SK-N-SH treated with all-trans-retinoic acid at 6 μM for 48 hours (cell line): ENCODE results near the gene MAML2.

Source experiments
- ATAC-seq: fragments of 200-7000 bp; cut with Tn5 transposase; 3 replicates; pipeline ENCODE4 v1.9.1; 2020; ENCODE audit warnings: mild to moderate bottlenecking, moderate library complexity
- ARNTL ChIP-seq: fragments of 450-650 bp; formaldehyde crosslinking; IDR thresholded peaks from 2 replicates; pipeline ENCODE4 v1.5.0; 2020; ENCODE audit warnings: low read depth, mild to moderate bottlenecking, moderate library complexity, borderline replicate concordance
- BACH2 ChIP-seq: fragments of 250-450 bp; sonication (Bioruptor Pico); IDR thresholded peaks from 2 replicates; pipeline ENCODE4 v1.9.0; 2021; ENCODE audit warnings: mild to moderate bottlenecking, borderline replicate concordance
- ESRRG ChIP-seq: fragments of 250-450 bp; sonication (Bioruptor Pico); IDR thresholded peaks from 2 replicates; pipeline ENCODE4 v1.6.1; 2021; ENCODE audit warnings: mild to moderate bottlenecking
- ISL1 ChIP-seq: fragments of 250-450 bp; sonication (Bioruptor Pico); IDR thresholded peaks from 2 replicates; pipeline ENCODE4 v2.1.2; 2022; ENCODE audit warnings: mild to moderate bottlenecking, moderate library complexity
- OSR1 ChIP-seq: fragments of 250-450 bp; sonication (Bioruptor Pico); IDR thresholded peaks from 2 replicates; pipeline ENCODE4 v1.8.0; 2022; ENCODE audit warnings: moderate library complexity, mild to moderate bottlenecking, inconsistent platforms
- PPARA ChIP-seq: fragments of 250-450 bp; sonication (Bioruptor Pico); IDR thresholded peaks from 2 replicates; pipeline ENCODE4 v1.5.0; 2020; ENCODE audit warnings: mild to moderate bottlenecking, borderline replicate concordance
- SNAI2 ChIP-seq: fragments of 250-450 bp; sonication (Bioruptor Pico); IDR thresholded peaks from 2 replicates; pipeline ENCODE4 v1.5.0; 2020; ENCODE audit warnings: mild to moderate bottlenecking, moderate library complexity
- TCF4 ChIP-seq: fragments of 250-450 bp; sonication (Bioruptor Pico); IDR thresholded peaks from 2 replicates; pipeline ENCODE4 v1.8.0; 2021; ENCODE audit warnings: mild to moderate bottlenecking, moderate library complexity, borderline replicate concordance
- ZFP3 ChIP-seq: fragments of 250-450 bp; sonication (Bioruptor Pico); IDR thresholded peaks from 2 replicates; pipeline ENCODE4 v1.5.0; 2020; ENCODE audit warnings: mild to moderate bottlenecking, moderate library complexity
- ZFP30 ChIP-seq: fragments of 450-650 bp; formaldehyde crosslinking; IDR thresholded peaks from 2 replicates; pipeline ENCODE4 v1.5.0; 2022; ENCODE audit warnings: mild to moderate bottlenecking, moderate library complexity
- ZNF70 ChIP-seq: fragments of 450-650 bp; formaldehyde crosslinking; IDR thresholded peaks from 2 replicates; pipeline ENCODE4 v1.5.0; 2020; ENCODE audit warnings: mild to moderate bottlenecking, moderate library complexity
- ZNF8 ChIP-seq: fragments of 450-650 bp; formaldehyde crosslinking; IDR thresholded peaks from 2 replicates; pipeline ENCODE4 v1.5.0; 2020; ENCODE audit warnings: mild to moderate bottlenecking, moderate library complexity
- TF ChIP-seq, protein P1 (sequence below): fragments of 250-450 bp; sonication (Bioruptor Pico); IDR thresholded peaks from 2 replicates; pipeline ENCODE4 v1.8.0; 2021; ENCODE audit warnings: low read depth, mild to moderate bottlenecking, moderate library complexity, borderline replicate concordance
- TF ChIP-seq, protein P2 (sequence below): fragments of 250-450 bp; sonication (Bioruptor Pico); IDR thresholded peaks from 2 replicates; pipeline ENCODE4 v1.5.1; 2021; ENCODE audit warnings: mild to moderate bottlenecking, moderate library complexity
- TF ChIP-seq, protein P3 (sequence below): fragments of 250-450 bp; sonication (Bioruptor Pico); IDR thresholded peaks from 2 replicates; pipeline ENCODE4 v1.5.0; 2020; ENCODE audit warnings: mild to moderate bottlenecking, moderate library complexity
- TF ChIP-seq, protein P4 (sequence below): fragments of 250-450 bp; sonication (Bioruptor Pico); IDR thresholded peaks from 2 replicates; pipeline ENCODE4 v1.5.1; 2020; ENCODE audit warnings: low read depth, mild to moderate bottlenecking, moderate library complexity

Gene MAML2

DNA sequence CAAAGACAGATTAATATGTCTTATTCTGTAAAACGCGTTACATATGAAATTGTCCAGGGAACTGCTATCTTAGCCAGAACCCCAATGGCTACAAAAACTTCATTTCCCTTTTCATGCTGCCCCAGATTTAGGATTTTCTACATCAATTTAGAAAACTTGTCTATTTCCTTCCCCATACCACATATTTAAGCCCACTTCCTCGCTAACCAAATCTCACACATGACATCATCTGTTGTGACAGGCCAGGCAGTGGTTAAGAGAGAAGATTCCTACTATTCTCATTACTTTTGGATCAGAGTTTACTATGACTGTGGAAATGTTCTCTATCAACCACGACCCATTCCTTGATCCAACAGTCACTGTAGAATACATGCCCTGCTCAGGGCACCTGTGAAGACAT, 30.8 kb upstream of the MAML2 start:
- TF ChIP-seq, protein P1, sequence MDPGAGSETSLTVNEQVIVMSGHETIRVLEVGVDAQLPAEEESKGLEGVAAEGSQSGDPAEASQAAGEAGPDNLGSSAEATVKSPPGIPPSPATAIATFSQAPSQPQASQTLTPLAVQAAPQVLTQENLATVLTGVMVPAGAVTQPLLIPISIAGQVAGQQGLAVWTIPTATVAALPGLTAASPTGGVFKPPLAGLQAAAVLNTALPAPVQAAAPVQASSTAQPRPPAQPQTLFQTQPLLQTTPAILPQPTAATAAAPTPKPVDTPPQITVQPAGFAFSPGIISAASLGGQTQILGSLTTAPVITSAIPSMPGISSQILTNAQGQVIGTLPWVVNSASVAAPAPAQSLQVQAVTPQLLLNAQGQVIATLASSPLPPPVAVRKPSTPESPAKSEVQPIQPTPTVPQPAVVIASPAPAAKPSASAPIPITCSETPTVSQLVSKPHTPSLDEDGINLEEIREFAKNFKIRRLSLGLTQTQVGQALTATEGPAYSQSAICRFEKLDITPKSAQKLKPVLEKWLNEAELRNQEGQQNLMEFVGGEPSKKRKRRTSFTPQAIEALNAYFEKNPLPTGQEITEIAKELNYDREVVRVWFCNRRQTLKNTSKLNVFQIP (CRISPR knock-in tag): no peak
- TF ChIP-seq, protein P2, sequence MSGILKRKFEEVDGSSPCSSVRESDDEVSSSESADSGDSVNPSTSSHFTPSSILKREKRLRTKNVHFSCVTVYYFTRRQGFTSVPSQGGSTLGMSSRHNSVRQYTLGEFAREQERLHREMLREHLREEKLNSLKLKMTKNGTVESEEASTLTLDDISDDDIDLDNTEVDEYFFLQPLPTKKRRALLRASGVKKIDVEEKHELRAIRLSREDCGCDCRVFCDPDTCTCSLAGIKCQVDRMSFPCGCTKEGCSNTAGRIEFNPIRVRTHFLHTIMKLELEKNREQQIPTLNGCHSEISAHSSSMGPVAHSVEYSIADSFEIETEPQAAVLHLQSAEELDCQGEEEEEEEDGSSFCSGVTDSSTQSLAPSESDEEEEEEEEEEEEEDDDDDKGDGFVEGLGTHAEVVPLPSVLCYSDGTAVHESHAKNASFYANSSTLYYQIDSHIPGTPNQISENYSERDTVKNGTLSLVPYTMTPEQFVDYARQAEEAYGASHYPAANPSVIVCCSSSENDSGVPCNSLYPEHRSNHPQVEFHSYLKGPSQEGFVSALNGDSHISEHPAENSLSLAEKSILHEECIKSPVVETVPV (CRISPR knock-in tag): no peak
- no peak for TF ChIP-seq BACH2
- TF ChIP-seq, protein P3, sequence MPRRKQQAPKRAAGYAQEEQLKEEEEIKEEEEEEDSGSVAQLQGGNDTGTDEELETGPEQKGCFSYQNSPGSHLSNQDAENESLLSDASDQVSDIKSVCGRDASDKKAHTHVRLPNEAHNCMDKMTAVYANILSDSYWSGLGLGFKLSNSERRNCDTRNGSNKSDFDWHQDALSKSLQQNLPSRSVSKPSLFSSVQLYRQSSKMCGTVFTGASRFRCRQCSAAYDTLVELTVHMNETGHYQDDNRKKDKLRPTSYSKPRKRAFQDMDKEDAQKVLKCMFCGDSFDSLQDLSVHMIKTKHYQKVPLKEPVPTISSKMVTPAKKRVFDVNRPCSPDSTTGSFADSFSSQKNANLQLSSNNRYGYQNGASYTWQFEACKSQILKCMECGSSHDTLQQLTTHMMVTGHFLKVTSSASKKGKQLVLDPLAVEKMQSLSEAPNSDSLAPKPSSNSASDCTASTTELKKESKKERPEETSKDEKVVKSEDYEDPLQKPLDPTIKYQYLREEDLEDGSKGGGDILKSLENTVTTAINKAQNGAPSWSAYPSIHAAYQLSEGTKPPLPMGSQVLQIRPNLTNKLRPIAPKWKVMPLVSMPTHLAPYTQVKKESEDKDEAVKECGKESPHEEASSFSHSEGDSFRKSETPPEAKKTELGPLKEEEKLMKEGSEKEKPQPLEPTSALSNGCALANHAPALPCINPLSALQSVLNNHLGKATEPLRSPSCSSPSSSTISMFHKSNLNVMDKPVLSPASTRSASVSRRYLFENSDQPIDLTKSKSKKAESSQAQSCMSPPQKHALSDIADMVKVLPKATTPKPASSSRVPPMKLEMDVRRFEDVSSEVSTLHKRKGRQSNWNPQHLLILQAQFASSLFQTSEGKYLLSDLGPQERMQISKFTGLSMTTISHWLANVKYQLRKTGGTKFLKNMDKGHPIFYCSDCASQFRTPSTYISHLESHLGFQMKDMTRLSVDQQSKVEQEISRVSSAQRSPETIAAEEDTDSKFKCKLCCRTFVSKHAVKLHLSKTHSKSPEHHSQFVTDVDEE (CRISPR knock-in tag): no peak
- TF ChIP-seq OSR1 (CRISPR knock-in tag): no peak
- no peak for TF ChIP-seq ISL1
- no peak for TF ChIP-seq ZNF8 (CRISPR knock-in tag)
- TF ChIP-seq, protein P4, sequence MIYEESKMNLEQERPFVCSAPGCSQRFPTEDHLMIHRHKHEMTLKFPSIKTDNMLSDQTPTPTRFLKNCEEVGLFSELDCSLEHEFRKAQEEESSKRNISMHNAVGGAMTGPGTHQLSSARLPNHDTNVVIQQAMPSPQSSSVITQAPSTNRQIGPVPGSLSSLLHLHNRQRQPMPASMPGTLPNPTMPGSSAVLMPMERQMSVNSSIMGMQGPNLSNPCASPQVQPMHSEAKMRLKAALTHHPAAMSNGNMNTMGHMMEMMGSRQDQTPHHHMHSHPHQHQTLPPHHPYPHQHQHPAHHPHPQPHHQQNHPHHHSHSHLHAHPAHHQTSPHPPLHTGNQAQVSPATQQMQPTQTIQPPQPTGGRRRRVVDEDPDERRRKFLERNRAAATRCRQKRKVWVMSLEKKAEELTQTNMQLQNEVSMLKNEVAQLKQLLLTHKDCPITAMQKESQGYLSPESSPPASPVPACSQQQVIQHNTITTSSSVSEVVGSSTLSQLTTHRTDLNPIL: no peak
- TF ChIP-seq PPARA (CRISPR knock-in tag): no peak
- TF ChIP-seq ZNF70 (CRISPR knock-in tag): no peak
- TF ChIP-seq ZFP30 (CRISPR knock-in tag): no peak
- no peak for TF ChIP-seq ESRRG (CRISPR knock-in tag)
- no peak for TF ChIP-seq ARNTL (CRISPR knock-in tag)
- TF ChIP-seq TCF4 (CRISPR knock-in tag): no peak
- no peak for TF ChIP-seq ZFP3 (CRISPR knock-in tag)
- ATAC-seq: no peak

DNA sequence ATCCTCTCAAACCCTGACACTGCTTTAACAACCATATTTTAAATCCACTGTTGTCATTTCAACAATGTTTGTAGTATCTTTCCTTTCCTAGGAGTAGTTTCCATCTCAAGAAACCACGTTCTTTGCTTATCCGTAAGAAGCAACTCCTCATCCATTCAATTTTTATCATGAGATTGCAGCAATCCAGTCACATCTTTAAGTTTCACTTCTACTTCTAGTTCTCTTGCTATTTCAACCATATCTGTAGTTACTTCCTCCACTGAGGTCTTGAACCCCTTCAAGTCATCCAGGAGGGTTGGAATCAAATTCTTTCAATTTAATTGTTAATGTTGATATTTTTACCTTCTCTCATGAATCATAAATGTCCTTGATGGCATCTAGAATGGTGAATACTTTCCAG, 24.3 kb upstream of the MAML2 start:
- no peak for ATAC-seq
- TF ChIP-seq, protein P2 (CRISPR knock-in tag): no peak

DNA sequence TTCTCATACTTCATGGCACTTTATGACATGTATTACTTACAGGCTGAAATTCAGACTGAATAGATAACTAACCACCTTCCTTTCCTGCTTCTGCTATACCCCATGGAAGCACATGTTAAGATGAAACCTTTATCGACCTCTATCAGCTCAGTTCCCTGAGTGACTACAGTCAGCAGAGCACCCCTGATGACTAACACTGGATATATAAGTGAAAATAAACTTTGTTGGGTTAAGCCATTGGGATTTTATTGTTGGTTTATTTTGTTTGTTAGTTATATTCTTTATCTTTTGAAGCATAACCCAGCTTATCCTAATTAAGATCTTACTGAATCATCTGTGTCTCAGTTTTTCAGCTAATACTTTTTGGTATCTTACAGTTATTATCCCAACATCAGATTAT, 23.0 kb upstream of the MAML2 start:
- no peak for ATAC-seq
- TF ChIP-seq OSR1 (CRISPR knock-in tag) (no peak), ARNTL (CRISPR knock-in tag) (no peak), ZFP3 (CRISPR knock-in tag) (no peak), BACH2 (no peak), PPARA (CRISPR knock-in tag) (no peak), SNAI2 (CRISPR knock-in tag) (no peak), ESRRG (CRISPR knock-in tag) (no peak)
- TF ChIP-seq, protein P4: no peak
- TF ChIP-seq, protein P2 (CRISPR knock-in tag): no peak
